ENCODE measurements around the gene TNFAIP2.

TNFAIP2 gene

DNA sequence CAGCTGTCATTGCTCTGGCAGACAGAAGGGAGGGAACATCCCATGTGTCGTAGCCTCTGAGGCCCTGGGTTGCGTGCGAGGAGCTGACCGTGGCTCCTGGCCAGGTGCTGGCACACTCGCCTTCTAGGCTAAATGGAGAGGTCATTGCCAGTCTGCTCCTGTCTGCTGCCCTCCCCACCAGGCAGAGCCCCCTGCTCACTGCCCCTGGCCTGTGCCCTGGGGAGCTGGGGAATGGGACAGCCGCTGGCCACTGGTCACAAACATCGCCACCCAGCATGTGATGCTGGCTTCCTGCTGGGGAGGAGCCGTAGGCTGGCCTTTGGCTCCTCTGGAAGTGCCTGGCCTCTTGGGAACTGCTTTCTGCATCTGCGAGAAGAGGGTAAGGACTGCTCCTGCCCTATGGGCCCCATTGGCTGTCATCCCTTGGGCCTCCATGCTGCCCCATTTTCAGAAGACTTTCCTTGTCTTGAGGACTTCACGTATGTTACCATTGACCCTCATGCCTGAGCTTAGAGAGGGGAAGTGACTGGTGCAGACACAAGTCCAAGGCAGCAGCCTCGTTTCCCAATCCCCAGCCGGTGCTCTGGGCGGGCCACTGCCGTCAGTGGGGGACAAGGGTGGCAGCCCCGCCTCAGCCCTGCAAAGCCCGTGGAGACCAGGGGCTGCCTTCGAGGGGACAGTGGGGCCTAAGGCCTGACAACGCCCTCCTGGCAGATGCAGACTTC lies 2.0 kb upstream of the TNFAIP2 start:
- TF ChIP-seq EZH2 (IDR thresholded peaks at IDR 0.05; ENCODE audit: borderline replicate concordance, low read length), result no peak
- TF ChIP-seq, protein P1, sequence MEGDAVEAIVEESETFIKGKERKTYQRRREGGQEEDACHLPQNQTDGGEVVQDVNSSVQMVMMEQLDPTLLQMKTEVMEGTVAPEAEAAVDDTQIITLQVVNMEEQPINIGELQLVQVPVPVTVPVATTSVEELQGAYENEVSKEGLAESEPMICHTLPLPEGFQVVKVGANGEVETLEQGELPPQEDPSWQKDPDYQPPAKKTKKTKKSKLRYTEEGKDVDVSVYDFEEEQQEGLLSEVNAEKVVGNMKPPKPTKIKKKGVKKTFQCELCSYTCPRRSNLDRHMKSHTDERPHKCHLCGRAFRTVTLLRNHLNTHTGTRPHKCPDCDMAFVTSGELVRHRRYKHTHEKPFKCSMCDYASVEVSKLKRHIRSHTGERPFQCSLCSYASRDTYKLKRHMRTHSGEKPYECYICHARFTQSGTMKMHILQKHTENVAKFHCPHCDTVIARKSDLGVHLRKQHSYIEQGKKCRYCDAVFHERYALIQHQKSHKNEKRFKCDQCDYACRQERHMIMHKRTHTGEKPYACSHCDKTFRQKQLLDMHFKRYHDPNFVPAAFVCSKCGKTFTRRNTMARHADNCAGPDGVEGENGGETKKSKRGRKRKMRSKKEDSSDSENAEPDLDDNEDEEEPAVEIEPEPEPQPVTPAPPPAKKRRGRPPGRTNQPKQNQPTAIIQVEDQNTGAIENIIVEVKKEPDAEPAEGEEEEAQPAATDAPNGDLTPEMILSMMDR (IDR thresholded peaks at IDR 0.05; ENCODE audit: low read length), result no peak
- peaks cover 8% of the 10 kb centered on the region for H3K27me3 ChIP-seq (ENCODE audit: insufficient read depth, low read length)
- no peaks in the 10 kb centered on the region for H3K9me2 ChIP-seq (ENCODE audit: low read depth, low read length)
- no peaks in the 10 kb centered on the region for H4K20me1 ChIP-seq (ENCODE audit: insufficient read depth, low read length)
- no peaks in the 10 kb centered on the region for H3F3A ChIP-seq (ENCODE audit: insufficient read depth, low read length)
- no peak overlapping the region for H3K27ac ChIP-seq (ENCODE audit: low read depth, low read length, poor library complexity, severe bottlenecking)
- H3K4me2 ChIP-seq (ENCODE audit: low read length), result no peak overlapping the region
- H3K9ac ChIP-seq (ENCODE audit: low read length), result no peak overlapping the region
- no peak overlapping the region for H3K4me3 ChIP-seq (ENCODE audit: low read depth, low read length, poor library complexity, severe bottlenecking)
- H3K4me1 ChIP-seq (ENCODE audit: insufficient read depth, low read length, severe bottlenecking), result peaks cover 11% of the 10 kb centered on the region
- no peaks in the 10 kb centered on the region for H3K79me2 ChIP-seq (ENCODE audit: insufficient read depth, low read length)
- H2AFZ ChIP-seq (ENCODE audit: low read length), result no peak overlapping the region
- H3K36me3 ChIP-seq (ENCODE audit: insufficient read depth, low read length), result no peaks in the 10 kb centered on the region
- no peaks in the 10 kb centered on the region for H3K9me3 ChIP-seq (ENCODE audit: low read length)

DNA sequence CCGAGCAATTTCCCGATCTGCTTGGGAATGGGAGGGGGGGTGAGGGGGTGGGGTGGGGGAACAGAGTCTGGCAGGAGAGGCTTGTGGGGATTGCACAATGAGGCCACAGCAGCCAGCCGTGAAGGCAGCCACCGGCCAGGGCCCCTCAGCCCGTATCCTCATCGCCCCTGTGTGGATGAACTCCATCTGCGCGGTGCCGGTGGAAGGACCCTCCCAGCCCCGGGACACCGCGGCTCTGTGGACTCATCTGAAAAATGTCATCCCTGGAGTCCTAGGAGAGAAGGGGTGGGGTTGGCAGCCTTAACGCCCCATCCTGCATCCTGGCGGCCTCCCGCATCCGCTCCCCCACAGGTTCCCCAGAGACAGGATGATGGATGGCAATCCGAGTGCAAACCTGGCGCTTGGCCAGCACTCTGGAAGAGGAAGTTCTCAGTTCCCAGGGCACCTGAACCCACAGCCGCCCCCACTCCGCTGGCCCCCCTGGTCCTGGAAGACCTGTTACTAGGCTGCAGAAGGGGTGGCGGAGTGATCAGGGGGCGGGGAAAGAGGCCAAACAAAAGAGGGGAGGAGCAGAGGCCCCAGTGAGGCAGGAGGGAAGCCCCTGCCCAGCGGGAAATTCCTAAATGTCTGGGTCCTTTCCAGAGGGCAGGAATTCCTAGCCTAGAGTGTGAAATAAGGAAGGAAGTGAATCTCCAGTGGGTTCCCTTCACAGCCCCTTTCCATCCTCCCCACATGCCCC lies 1.2 kb upstream of the TNFAIP2 start:
- H3K9ac ChIP-seq (ENCODE audit: low read length), result no peak overlapping the region
- no peaks in the 10 kb centered on the region for H3K36me3 ChIP-seq (ENCODE audit: insufficient read depth, low read length)
- H2AFZ ChIP-seq (ENCODE audit: low read length), result no peak overlapping the region
- no peak overlapping the region for H3K4me2 ChIP-seq (ENCODE audit: low read length)
- H3K4me3 ChIP-seq (ENCODE audit: low read depth, low read length, poor library complexity, severe bottlenecking), result no peak overlapping the region
- TF ChIP-seq, protein P1 (IDR thresholded peaks at IDR 0.05; ENCODE audit: low read length), result no peak
- TF ChIP-seq EZH2 (IDR thresholded peaks at IDR 0.05; ENCODE audit: borderline replicate concordance, low read length), result no peak
- H3K9me2 ChIP-seq (ENCODE audit: low read depth, low read length), result no peaks in the 10 kb centered on the region
- H3K4me1 ChIP-seq (ENCODE audit: insufficient read depth, low read length, severe bottlenecking), result peaks cover 11% of the 10 kb centered on the region
- no peaks in the 10 kb centered on the region for H3K9me3 ChIP-seq (ENCODE audit: low read length)
- peaks cover 8% of the 10 kb centered on the region for H3K27me3 ChIP-seq (ENCODE audit: insufficient read depth, low read length)
- no peaks in the 10 kb centered on the region for H3F3A ChIP-seq (ENCODE audit: insufficient read depth, low read length)
- H4K20me1 ChIP-seq (ENCODE audit: insufficient read depth, low read length), result no peaks in the 10 kb centered on the region
- H3K27ac ChIP-seq (ENCODE audit: low read depth, low read length, poor library complexity, severe bottlenecking), result no peak overlapping the region
- no peaks in the 10 kb centered on the region for H3K79me2 ChIP-seq (ENCODE audit: insufficient read depth, low read length)

DNA sequence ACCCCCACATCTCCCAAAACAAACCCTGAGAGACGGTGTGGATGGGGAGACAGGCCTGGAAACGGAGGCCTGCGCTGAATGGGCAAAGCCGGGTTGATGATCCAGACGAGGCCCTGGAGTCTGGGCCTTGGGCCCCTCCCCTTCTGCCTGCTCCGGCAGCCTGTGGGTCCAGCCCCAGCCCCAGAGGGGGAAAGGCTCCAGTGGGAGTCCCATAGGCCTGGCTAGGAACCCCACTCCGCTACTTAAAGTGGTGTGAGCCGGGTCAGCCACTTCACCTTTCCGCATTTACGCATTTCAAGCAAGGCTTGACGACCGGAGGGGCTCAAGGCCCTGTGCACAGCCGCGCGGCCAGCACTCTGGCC lies 695 bp upstream of the TNFAIP2 start:
- Histone ChIP-seq H4K20me1 (ENCODE audit: insufficient read depth, low read length) (no peaks in the 10 kb centered on the region), H3F3A (ENCODE audit: insufficient read depth, low read length) (no peaks in the 10 kb centered on the region), H3K36me3 (ENCODE audit: insufficient read depth, low read length) (no peaks in the 10 kb centered on the region), H3K27ac (ENCODE audit: low read depth, low read length, poor library complexity, severe bottlenecking) (no peak overlapping the region), H3K4me1 (ENCODE audit: insufficient read depth, low read length, severe bottlenecking) (peaks cover 11% of the 10 kb centered on the region), H3K4me2 (ENCODE audit: low read length) (no peak overlapping the region), H3K9me2 (ENCODE audit: low read depth, low read length) (no peaks in the 10 kb centered on the region), H3K27me3 (ENCODE audit: insufficient read depth, low read length) (peaks cover 8% of the 10 kb centered on the region), H3K9me3 (ENCODE audit: low read length) (no peaks in the 10 kb centered on the region), H3K4me3 (ENCODE audit: low read depth, low read length, poor library complexity, severe bottlenecking) (no peak overlapping the region), H3K79me2 (ENCODE audit: insufficient read depth, low read length) (no peaks in the 10 kb centered on the region), H2AFZ (ENCODE audit: low read length) (no peak overlapping the region), H3K9ac (ENCODE audit: low read length) (no peak overlapping the region)
- TF ChIP-seq EZH2 (IDR thresholded peaks at IDR 0.05; ENCODE audit: borderline replicate concordance, low read length), result no peak
- TF ChIP-seq, protein P1 (IDR thresholded peaks at IDR 0.05; ENCODE audit: low read length), result no peak

Data from OCI-LY1 (cell line).